ENCODE data around the gene C1orf21. TPM values are rescaled to one million over a fixed set of nuclear protein-coding genes. Genes with fewer than 3 reads are reported as not detected.

Gene C1orf21
- total RNA-seq, 2 donors from 2014 or later, result 3.0 to 4.6 TPM

DNA sequence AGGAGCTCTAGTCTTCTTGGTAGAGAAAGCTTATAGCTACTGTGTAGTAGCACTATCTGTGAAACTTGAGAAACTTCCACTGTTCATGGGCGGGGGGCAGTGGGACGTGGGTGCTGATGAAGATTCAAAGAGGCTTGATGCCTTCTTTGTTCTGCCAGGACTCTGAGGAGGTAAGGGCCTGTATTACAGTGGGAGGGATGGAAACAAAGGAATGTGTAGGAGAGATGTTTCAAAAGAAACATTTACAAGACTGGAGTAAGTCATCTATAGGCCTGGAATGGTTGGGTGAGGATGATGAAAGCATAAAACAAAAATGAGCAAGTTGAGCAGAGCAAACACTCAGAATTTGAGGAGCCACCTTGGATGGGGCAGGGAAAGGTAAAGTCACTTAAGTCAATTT is 89.4 kb downstream of the C1orf21 start:
- ATAC-seq (replicated peaks in 1 of 2), result no peak
- Mint-ChIP-seq H3K4me3 (no peak overlapping the region), H3K4me1 (ENCODE audit: low read depth) (no peaks in the 10 kb centered on the region), H3K36me3 (ENCODE audit: insufficient read depth in 2 of 2) (no peaks in the 10 kb centered on the region), H3K27me3 (ENCODE audit: low read depth) (peaks cover 6% of the 10 kb centered on the region), H3K27ac (no peak overlapping the region), H3K9me3 (peaks cover 0 to 2% of the 10 kb centered on the region in 2 donors)
- DNase-seq, result no peak

DNA sequence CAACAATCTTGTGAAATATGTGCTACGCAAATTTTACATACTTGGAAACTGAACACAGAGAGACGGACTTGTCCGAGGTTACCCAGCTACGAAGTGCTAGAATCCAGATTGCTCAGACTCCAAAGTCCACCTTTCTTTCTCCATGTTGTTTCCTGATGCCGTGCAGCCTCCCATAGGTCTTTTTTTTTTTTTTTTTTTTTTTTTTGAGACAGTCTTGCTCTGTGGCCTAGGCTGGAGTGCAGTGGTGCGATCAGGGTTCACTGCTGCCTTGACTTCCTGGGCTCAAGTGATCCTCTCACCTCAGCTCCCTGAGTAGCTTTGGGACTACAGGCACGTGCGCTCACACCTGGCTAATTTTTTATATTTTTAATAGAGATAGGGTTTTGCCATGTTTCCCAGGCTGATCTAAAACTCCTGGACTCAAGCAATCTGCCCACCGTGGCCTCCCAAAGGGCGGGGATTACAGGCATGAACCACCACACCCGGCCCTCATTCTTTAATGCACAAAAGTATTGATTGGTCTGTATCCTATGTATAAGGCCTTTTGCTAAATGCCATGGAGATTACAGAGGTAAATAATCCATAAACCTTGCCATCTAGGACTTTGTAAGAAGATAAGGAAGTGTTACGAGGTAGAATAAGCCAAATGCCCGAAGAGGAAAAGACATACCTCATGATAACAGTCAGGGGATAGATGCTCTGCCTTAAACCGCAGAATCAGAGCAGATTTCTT is 92.8 kb downstream of the C1orf21 start:
- Mint-ChIP-seq H3K27ac (no peak overlapping the region), H3K27me3 (ENCODE audit: low read depth) (no peaks in the 10 kb centered on the region), H3K4me1 (ENCODE audit: low read depth) (no peaks in the 10 kb centered on the region), H3K36me3 (ENCODE audit: insufficient read depth in 2 of 2) (no peaks in the 10 kb centered on the region), H3K4me3 (no peak overlapping the region), H3K9me3 (peaks cover 0 to 2% of the 10 kb centered on the region in 2 donors)
- ATAC-seq (replicated peaks in 1 of 2) (no peak), DNase-seq (no peak)

DNA sequence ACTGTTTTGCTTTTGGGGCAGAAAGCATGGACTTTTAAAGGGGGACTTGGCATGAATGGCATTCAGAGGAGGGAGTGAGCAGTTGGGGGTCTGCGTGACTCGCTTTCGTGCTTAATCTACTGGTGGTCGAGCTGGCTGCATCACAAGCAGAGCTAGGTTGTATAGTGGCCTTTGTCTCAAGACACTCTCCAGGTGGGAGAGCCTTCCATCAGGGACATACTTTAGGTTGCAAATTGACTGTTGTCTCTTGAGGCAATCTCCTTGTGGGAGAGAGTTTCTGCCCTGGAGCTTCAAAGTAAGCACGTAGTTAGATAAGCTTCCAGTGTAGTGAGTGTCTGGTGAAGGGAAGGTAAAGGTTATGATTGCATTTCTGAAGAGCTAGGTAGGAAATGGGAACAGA is 93.9 kb downstream of the C1orf21 start:
- H3K9me3 Mint-ChIP-seq, result no peaks in the 10 kb centered on the region
- H3K4me1 Mint-ChIP-seq (ENCODE audit: low read depth), result no peaks in the 10 kb centered on the region
- ATAC-seq (replicated peaks in 1 of 2), result no peak
- no peaks in the 10 kb centered on the region for H3K27me3 Mint-ChIP-seq (ENCODE audit: low read depth)
- H3K4me3 Mint-ChIP-seq, result no peak overlapping the region
- no peak overlapping the region for H3K27ac Mint-ChIP-seq
- H3K36me3 Mint-ChIP-seq (ENCODE audit: insufficient read depth in 2 of 2), result no peaks in the 10 kb centered on the region
- DNase-seq, result no peak

DNA sequence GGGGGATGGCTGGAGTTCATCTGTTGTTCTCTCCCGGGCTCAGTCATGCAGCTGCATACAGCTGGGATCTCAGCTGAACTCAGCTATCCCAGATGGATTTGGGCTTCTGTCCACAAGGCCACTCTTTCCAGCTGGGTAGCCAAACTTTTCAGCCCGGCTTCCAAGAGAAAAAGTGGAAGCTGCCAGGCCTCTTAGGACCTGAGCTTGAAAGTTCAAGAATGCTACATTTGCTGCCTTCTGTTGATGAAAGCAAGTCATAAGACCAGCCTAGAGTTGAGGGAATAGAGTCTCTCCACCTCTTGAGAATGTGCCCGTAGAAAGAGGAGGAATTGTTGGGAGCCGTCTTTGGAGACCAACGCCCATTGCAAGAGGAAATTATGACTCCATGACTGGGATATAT is 95.3 kb downstream of the C1orf21 start:
- Mint-ChIP-seq H3K4me3 (no peak overlapping the region), H3K27ac (no peak overlapping the region), H3K4me1 (ENCODE audit: low read depth) (no peaks in the 10 kb centered on the region), H3K27me3 (ENCODE audit: low read depth) (no peaks in the 10 kb centered on the region), H3K9me3 (no peaks in the 10 kb centered on the region), H3K36me3 (ENCODE audit: insufficient read depth in 2 of 2) (no peaks in the 10 kb centered on the region)
- ATAC-seq (replicated peaks in 1 of 2) (no peak), DNase-seq (no peak)

DNA sequence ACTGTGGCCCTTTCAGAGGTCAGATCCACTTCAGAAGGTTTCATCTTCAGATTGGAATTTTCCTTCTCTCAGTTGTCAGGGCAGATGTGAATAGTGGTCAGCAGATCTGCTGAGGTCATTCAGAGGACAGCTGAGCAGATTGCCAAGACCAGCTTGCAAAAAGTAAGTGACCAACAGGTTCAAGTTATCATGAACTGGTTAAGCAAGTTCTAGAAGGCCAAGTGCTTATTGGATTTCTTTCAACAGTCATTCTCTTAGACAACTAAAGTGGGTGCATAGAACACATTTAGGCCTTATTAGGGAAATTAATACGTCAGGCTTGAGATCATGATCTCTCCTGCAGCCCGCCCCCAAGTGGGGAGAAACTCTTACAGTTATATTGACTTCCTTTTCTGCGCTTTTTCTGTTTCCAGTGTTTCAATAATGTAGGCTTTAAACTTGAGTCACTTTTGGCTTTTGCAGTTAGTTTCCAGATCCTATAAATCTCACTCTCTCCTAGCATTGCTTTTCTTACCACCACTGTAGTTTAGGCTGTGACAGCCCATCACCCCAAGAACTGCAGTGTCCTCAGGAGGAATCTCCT is 96.4 kb downstream of the C1orf21 start:
- ATAC-seq (replicated peaks in 1 of 2), result no peak
- Mint-ChIP-seq H3K27ac (no peak overlapping the region), H3K36me3 (ENCODE audit: insufficient read depth in 2 of 2) (no peaks in the 10 kb centered on the region), H3K4me3 (no peak overlapping the region), H3K9me3 (no peaks in the 10 kb centered on the region), H3K4me1 (ENCODE audit: low read depth) (no peaks in the 10 kb centered on the region), H3K27me3 (ENCODE audit: low read depth) (no peaks in the 10 kb centered on the region)
- DNase-seq, result no peak

DNA sequence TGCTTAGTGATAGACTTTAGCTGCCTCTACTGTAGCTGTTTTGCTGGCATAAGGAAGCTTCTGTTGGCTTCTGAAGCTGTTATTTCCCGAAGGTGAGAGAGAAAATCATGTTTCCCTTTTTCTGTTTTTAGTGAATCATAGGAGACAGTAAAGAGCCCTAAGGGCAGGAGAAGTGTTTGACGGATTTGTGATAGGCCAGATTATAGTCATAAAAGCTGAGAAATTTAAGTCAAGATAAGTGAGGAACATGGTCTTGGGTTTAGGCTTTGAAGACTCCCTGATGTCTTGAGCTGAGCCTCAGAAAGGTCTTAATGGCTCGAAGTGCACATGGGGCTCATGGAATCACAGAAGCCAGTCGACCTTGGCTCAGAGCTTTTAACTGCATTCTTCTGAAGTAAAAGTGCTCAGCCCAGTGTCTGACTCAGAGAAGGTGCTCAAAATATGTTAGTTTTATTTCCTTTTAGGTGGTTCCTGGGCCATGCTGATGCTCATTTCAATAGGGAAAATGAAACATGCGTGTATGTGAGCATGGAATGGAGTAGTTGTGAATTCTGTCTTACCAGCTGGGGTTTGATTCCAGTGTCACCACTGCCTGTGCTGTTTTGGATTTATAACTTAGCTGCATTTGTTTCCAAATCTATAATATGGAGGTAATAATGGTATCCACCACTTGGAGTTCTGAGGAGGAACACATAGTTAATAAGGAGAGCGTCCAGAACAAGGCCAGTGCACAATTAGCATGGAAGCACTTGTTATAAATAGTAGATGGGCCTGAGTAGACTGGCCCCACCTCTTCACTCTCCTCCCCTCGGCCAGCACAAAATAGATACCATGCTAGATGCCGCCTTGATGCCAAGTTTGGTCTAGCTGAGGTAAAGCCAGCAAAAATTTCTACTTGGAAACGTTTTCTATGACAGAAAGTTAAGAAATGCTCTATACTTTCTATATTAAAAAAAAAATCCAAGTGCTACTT is 99.2 kb downstream of the C1orf21 start:
- no peak overlapping the region for H3K4me3 Mint-ChIP-seq

DNA sequence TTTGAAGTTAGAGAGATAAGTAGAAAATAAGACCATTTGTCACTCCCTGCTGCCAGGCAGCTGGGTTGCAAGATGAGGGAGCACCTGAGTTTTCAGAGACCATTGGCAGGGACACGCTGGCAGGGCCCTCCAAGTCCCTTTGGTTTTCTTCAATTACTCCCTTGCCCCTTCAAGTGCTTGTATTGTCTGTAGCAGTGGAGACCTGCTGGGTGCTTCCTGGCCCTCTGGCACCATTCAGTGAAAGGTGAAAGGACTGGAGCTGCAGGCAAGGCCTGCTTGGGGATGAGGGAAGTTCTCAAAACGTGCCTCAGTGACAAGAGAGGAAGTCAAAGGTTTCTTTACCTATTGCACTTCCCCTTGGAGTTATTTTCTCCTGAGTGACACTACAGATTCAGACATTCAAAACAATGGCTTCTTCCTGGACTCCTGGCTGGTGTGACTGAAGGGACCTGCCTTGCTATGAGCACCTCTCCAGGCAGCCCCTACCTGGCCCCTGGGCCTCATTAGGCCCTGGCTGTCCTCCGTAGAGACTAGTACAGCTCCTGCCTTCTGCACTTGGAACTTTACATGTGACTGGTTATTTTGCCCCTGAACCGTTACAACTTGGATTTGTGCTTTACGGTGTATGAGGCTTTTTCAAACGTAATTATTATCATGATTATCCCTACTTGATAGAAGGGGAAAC is 100.1 kb downstream of the C1orf21 start:
- no peaks in the 10 kb centered on the region for H3K27me3 Mint-ChIP-seq (ENCODE audit: low read depth)
- no peak for ATAC-seq (replicated peaks in 1 of 2)
- H3K36me3 Mint-ChIP-seq (ENCODE audit: insufficient read depth in 2 of 2), result no peaks in the 10 kb centered on the region
- DNase-seq, result no peak
- H3K4me1 Mint-ChIP-seq (ENCODE audit: low read depth), result peaks cover 8% of the 10 kb centered on the region
- H3K9me3 Mint-ChIP-seq, result no peaks in the 10 kb centered on the region
- H3K27ac Mint-ChIP-seq, result no peak overlapping the region
- no peak overlapping the region for H3K4me3 Mint-ChIP-seq

More for the DNA sequence above, 99.2 kb downstream of the C1orf21 start:
- no peak overlapping the region for H3K27ac Mint-ChIP-seq
- H3K9me3 Mint-ChIP-seq, result no peaks in the 10 kb centered on the region
- ATAC-seq (replicated peaks in 1 of 2) (no peak), DNase-seq (no peak)
- H3K4me1 Mint-ChIP-seq (ENCODE audit: low read depth), result no peaks in the 10 kb centered on the region
- no peaks in the 10 kb centered on the region for H3K27me3 Mint-ChIP-seq (ENCODE audit: low read depth)
- no peaks in the 10 kb centered on the region for H3K36me3 Mint-ChIP-seq (ENCODE audit: insufficient read depth in 2 of 2)

DNA sequence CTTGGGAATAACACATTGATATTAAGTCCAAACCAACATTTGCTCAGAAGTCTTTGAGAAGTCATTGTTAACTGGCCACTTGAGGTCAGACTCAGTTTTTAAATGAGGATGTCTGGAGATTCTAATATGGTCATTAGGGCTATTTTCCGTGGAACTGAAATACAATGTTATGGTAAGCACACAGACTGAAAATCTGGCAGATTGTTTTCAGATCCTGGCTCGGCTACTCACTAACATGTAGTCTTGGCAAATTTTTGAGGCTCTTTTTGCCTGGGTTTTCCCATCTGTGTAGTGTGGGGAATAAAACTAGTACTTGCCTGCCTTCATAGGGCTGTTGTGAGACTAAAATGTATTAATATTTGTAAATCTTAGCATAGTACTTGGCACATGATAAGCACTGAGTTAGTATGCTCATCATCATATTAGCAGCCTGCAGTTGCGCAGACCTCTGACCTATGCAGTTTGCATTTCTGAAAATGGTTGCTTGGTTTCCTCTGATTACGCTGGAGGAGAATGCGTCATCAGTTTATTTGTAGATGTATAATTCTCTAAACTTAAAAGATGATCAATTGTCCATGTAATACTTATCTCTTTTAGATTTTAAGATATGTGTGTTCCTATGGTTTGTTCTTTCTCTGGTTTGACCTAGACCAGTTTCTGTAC is 100.8 kb downstream of the C1orf21 start:
- ATAC-seq (replicated peaks in 1 of 2) (no peak), DNase-seq (no peak)
- H3K27ac Mint-ChIP-seq, result no peak overlapping the region
- no peaks in the 10 kb centered on the region for H3K36me3 Mint-ChIP-seq (ENCODE audit: insufficient read depth in 2 of 2)
- H3K4me3 Mint-ChIP-seq, result no peak overlapping the region
- H3K9me3 Mint-ChIP-seq, result no peaks in the 10 kb centered on the region
- peaks cover 16% of the 10 kb centered on the region for H3K4me1 Mint-ChIP-seq (ENCODE audit: low read depth)
- H3K27me3 Mint-ChIP-seq (ENCODE audit: low read depth), result no peaks in the 10 kb centered on the region

DNA sequence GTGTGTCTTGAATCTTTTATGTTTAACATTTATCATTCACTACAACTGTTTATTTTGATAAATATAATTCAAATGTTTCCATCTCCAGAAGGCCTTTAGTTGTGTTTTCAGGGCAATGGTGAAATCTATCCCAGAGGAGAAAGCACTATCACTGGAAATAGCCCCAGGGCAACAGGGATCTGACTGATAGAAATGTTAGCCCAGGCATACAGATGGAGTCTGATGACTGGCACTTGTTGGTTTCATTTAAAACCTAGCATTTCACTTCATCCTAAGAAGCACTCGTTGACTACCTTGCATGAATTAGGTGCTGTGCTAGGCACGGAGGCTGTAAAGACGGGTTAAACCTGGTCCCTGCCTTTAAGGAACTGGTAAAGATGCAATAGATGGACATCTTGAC is 103.1 kb downstream of the C1orf21 start:
- no peak overlapping the region for H3K4me3 Mint-ChIP-seq
- H3K27ac Mint-ChIP-seq, result no peak overlapping the region
- ATAC-seq (replicated peaks in 1 of 2), result no peak
- H3K27me3 Mint-ChIP-seq (ENCODE audit: low read depth), result peaks cover 5% of the 10 kb centered on the region
- no peaks in the 10 kb centered on the region for H3K36me3 Mint-ChIP-seq (ENCODE audit: insufficient read depth in 2 of 2)
- peaks cover 18% of the 10 kb centered on the region for H3K4me1 Mint-ChIP-seq (ENCODE audit: low read depth)
- H3K9me3 Mint-ChIP-seq, result no peaks in the 10 kb centered on the region
- no peak for DNase-seq

DNA sequence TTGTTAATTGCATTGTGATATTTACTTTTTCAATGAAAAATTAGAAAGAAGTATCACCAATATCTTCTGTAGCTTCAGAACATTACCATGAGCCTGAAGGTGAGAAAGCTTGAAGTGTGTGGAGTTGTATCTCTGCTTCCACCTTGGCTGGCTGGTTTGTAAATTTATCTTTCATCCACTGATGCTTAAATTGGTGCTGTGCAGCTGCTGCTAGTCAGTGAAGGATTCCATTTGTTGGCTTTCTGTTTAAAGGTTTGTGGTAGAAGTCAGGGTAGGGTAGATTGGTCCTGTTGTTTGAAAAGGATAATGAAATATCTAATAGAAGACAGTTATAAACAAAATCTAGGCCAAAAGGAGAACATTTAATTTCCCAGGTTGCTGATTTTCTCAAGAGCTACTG is 105.7 kb downstream of the C1orf21 start:
- Mint-ChIP-seq H3K9me3 (no peaks in the 10 kb centered on the region), H3K4me1 (ENCODE audit: low read depth) (peaks cover 22% of the 10 kb centered on the region), H3K27me3 (ENCODE audit: low read depth) (peaks cover 5% of the 10 kb centered on the region), H3K27ac (no peak overlapping the region), H3K36me3 (ENCODE audit: insufficient read depth in 2 of 2) (no peaks in the 10 kb centered on the region), H3K4me3 (peak overlapping the region in 1 of 2 donors; percentile 56)
- DNase-seq (no peak), ATAC-seq (replicated peaks in 1 of 2) (no peak)

DNA sequence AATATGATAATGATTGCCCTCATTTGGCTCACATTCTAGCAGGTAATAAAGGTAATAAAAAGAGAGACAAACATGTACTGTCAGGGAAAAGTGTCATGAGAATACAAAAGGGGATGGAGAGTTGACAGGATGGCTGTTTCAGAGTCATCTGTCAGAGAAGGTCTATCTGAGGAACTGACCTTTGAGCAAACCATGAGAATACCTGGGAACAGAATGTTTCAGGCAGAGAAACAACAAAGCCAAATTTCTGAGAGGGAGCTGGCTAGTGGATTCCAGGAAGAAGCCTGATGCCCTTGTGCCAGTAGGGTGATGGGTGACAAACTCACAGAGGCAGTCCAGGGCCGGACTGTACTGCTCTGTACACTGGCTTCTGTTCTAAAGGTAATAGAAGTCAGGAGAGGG is 107.2 kb downstream of the C1orf21 start:
- no peak overlapping the region for H3K27ac Mint-ChIP-seq
- peaks cover 22% of the 10 kb centered on the region for H3K4me1 Mint-ChIP-seq (ENCODE audit: low read depth)
- H3K27me3 Mint-ChIP-seq (ENCODE audit: low read depth), result peaks cover 5% of the 10 kb centered on the region
- DNase-seq (no peak), ATAC-seq (replicated peaks in 1 of 2) (no peak)
- no peak overlapping the region for H3K4me3 Mint-ChIP-seq
- H3K9me3 Mint-ChIP-seq, result no peaks in the 10 kb centered on the region
- H3K36me3 Mint-ChIP-seq (ENCODE audit: insufficient read depth in 2 of 2), result no peaks in the 10 kb centered on the region

DNA sequence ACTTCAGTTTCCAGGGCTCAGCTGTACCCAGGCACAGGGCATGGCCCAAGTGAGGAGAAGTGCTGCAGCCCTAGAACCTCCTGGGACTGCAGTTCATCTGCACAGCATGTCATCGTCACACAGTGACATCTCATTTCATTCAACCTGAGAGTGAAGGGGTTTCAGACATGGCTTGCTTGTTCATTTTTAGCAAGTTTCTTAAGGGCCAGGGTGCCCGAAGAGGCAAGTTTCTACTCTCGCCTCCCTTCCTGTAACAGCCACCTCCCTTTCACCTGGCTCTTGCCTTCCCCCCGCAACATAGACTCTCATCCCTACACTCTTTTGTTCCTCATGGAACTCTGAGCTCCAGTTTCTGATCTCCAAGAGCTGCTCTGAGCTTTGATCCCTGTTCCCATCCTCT is 108.1 kb downstream of the C1orf21 start:
- no peaks in the 10 kb centered on the region for H3K36me3 Mint-ChIP-seq (ENCODE audit: insufficient read depth in 2 of 2)
- H3K27ac Mint-ChIP-seq, result no peak overlapping the region
- H3K4me1 Mint-ChIP-seq (ENCODE audit: low read depth), result peaks cover 22% of the 10 kb centered on the region
- DNase-seq (peak; percentile 1 to 5), ATAC-seq (replicated peaks in 1 of 2) (peak; percentile 17 to 22)
- no peaks in the 10 kb centered on the region for H3K9me3 Mint-ChIP-seq
- H3K4me3 Mint-ChIP-seq, result no peak overlapping the region
- H3K27me3 Mint-ChIP-seq (ENCODE audit: low read depth), result peaks cover 5% of the 10 kb centered on the region
